Measurements from ENCODE around the gene HIVEP3. TPM values are rescaled to one million over a fixed set of nuclear protein-coding genes. Genes with fewer than 3 reads are reported as not detected.

The HIVEP3 gene
- total and polyA plus RNA-seq, 2 donors (not counting 1 experiment from before 2014, with no cell fraction given), result 2.0 to 5.1 TPM

DNA sequence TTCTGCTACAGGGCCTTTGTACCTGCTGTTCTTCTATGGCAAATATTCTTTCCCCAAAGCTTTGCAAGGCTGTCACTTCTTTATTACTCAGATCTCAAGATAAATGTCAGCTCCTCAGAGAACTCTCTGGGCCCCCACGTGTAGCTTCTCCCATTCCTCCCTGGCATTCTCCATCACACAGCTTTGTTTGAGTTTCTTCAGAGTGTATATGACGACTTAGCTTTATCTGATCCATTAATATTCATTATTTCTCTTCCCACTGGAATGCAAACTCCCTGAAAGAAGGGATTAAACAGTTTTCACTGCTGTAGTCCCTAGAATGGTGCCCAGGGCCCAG lies 259.6 kb downstream of the HIVEP3 start:
- DNase-seq (no peak), ATAC-seq (ENCODE audit: low read depth) (no peak)
- peaks cover 64% of the 10 kb centered on the region for H3K79me2 ChIP-seq (ENCODE audit: control insufficient read depth, insufficient read depth, low read length)
- Mint-ChIP-seq H3K27ac (no peak overlapping the region), H3K4me1 (peaks cover 76% of the 10 kb centered on the region), H3K4me3 (peak overlapping the region; percentile 50), H3K27me3 (no peaks in the 10 kb centered on the region), H3K9me3 (ENCODE audit: insufficient read depth) (no peaks in the 10 kb centered on the region)
- H4K20me1 ChIP-seq (ENCODE audit: control insufficient read depth, insufficient read depth, low read length, poor library complexity, severe bottlenecking), result no peaks in the 10 kb centered on the region
- no peak overlapping the region for H3K4me3 ChIP-seq (ENCODE audit: control extremely low read depth in 1 of 5, extremely low read depth in 1 of 5, insufficient read depth in 1 of 5, low read depth in 2 of 5, low read length in 4 of 5)
- WGBS (ENCODE audit: insufficient coverage), result 67% methylated on average over 2 of the region's 2 CpGs
- H3K4me1 ChIP-seq (ENCODE audit: control insufficient read depth in 2 of 2, insufficient read depth in 2 of 2, low read length in 2 of 2), result peaks cover 31 to 73% of the 10 kb centered on the region in 2 donors
- H2AFZ ChIP-seq (ENCODE audit: insufficient read depth, low read depth, low read length, poor library complexity, severe bottlenecking), result no peak overlapping the region
- CTCF ChIA-PET, result interaction anchor here (0.9 to 1.1 kb wide), 3 partner anchors 13 to 85 kb away, joined by 3 to 4 read pairs (median 3); no protein-coding TSS in a partner anchor
- no peaks in the 10 kb centered on the region for H3K27me3 ChIP-seq (replicated peaks in 1 of 4; ENCODE audit: control extremely low read depth in 1 of 4, control insufficient read depth in 3 of 4, insufficient read depth in 4 of 4, low read length in 3 of 4)
- intact Hi-C loops (cut with micrococcal nuclease), result no loop called here
- H3K36me3 ChIP-seq (replicated peaks in 1 of 2; ENCODE audit: control extremely low read depth in 1 of 2, control insufficient read depth in 1 of 2, extremely low read depth in 1 of 2, insufficient read depth in 2 of 2, low read length in 1 of 2), result no peaks in the 10 kb centered on the region
- no peaks in the 10 kb centered on the region for H3K9me3 ChIP-seq (ENCODE audit: control extremely low read depth in 1 of 3, control insufficient read depth in 2 of 3, insufficient read depth in 1 of 3, low read length in 2 of 3)
- no peak overlapping the region for H3K4me2 ChIP-seq (replicated peaks; ENCODE audit: low read depth, low read length, poor library complexity, severe bottlenecking)
- TF ChIP-seq EZH2 (IDR thresholded peaks at IDR 0.05; ENCODE audit: borderline replicate concordance, insufficient read depth, low read depth, low read length, poor library complexity, severe bottlenecking), result no peak
- TF ChIP-seq, protein P1, sequence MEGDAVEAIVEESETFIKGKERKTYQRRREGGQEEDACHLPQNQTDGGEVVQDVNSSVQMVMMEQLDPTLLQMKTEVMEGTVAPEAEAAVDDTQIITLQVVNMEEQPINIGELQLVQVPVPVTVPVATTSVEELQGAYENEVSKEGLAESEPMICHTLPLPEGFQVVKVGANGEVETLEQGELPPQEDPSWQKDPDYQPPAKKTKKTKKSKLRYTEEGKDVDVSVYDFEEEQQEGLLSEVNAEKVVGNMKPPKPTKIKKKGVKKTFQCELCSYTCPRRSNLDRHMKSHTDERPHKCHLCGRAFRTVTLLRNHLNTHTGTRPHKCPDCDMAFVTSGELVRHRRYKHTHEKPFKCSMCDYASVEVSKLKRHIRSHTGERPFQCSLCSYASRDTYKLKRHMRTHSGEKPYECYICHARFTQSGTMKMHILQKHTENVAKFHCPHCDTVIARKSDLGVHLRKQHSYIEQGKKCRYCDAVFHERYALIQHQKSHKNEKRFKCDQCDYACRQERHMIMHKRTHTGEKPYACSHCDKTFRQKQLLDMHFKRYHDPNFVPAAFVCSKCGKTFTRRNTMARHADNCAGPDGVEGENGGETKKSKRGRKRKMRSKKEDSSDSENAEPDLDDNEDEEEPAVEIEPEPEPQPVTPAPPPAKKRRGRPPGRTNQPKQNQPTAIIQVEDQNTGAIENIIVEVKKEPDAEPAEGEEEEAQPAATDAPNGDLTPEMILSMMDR (IDR thresholded peaks at IDR 0.05), result no peak
- POLR2A ChIA-PET, result no interaction called here
- H3K9ac ChIP-seq (ENCODE audit: low read length), result no peak overlapping the region
- no peak overlapping the region for H3K27ac ChIP-seq (ENCODE audit: low read length in 2 of 2)

- POLR2A ChIA-PET, result interaction anchor here (1.1 to 1.6 kb wide), 2 partner anchors 15 to 18 kb away, joined by 3 to 4 read pairs; no protein-coding TSS in a partner anchor
- peak; percentile 55 for DNase-seq
- 52% methylated on average over 2 of the region's 12 CpGs for WGBS (ENCODE audit: insufficient coverage)
- H3K27me3 Mint-ChIP-seq, result no peaks in the 10 kb centered on the region
- peak overlapping the region; percentile 37 for H3K4me3 Mint-ChIP-seq
- no peaks in the 10 kb centered on the region for H4K20me1 ChIP-seq (ENCODE audit: control insufficient read depth, insufficient read depth, low read length, poor library complexity, severe bottlenecking)
- H3K27ac ChIP-seq (ENCODE audit: low read length in 2 of 2), result no peak overlapping the region
- H3K36me3 ChIP-seq (replicated peaks in 1 of 2; ENCODE audit: control extremely low read depth in 1 of 2, control insufficient read depth in 1 of 2, extremely low read depth in 1 of 2, insufficient read depth in 2 of 2, low read length in 1 of 2), result no peaks in the 10 kb centered on the region
- intact Hi-C loops (cut with micrococcal nuclease), result no loop called here
- no peak for ATAC-seq (ENCODE audit: low read depth)
- peaks cover 33 to 70% of the 10 kb centered on the region in 2 donors for H3K4me1 ChIP-seq (ENCODE audit: control insufficient read depth in 2 of 2, insufficient read depth in 2 of 2, low read length in 2 of 2)
- H2AFZ ChIP-seq (ENCODE audit: insufficient read depth, low read depth, low read length, poor library complexity, severe bottlenecking), result no peak overlapping the region
- H3K9me3 Mint-ChIP-seq (ENCODE audit: insufficient read depth), result no peaks in the 10 kb centered on the region
- no peaks in the 10 kb centered on the region for H3K9me3 ChIP-seq (ENCODE audit: control extremely low read depth in 1 of 3, control insufficient read depth in 2 of 3, insufficient read depth in 1 of 3, low read length in 2 of 3)
- no peak overlapping the region for H3K9ac ChIP-seq (ENCODE audit: low read length)
- CTCF ChIA-PET, result interaction anchor here (0.9 to 1.7 kb wide), 6 partner anchors 14 to 97 kb away, joined by 3 to 4 read pairs (median 4); no protein-coding TSS in a partner anchor
- TF ChIP-seq, protein P1 (IDR thresholded peaks at IDR 0.05), result no peak
- no peak for TF ChIP-seq EZH2 (IDR thresholded peaks at IDR 0.05; ENCODE audit: borderline replicate concordance, insufficient read depth, low read depth, low read length, poor library complexity, severe bottlenecking)
- no peak overlapping the region for H3K27ac Mint-ChIP-seq
- peaks cover 70% of the 10 kb centered on the region for H3K79me2 ChIP-seq (ENCODE audit: control insufficient read depth, insufficient read depth, low read length)
- peaks cover 76% of the 10 kb centered on the region for H3K4me1 Mint-ChIP-seq
- H3K4me2 ChIP-seq (replicated peaks; ENCODE audit: low read depth, low read length, poor library complexity, severe bottlenecking), result peak overlapping the region; percentile 58
- no peak overlapping the region for H3K4me3 ChIP-seq (ENCODE audit: control extremely low read depth in 1 of 5, extremely low read depth in 1 of 5, insufficient read depth in 1 of 5, low read depth in 2 of 5, low read length in 4 of 5)
- H3K27me3 ChIP-seq (replicated peaks in 1 of 4; ENCODE audit: control extremely low read depth in 1 of 4, control insufficient read depth in 3 of 4, insufficient read depth in 4 of 4, low read length in 3 of 4), result no peaks in the 10 kb centered on the region
Observed at GRCh38 chr1:41658431-41659158, 260.1 kb downstream of the HIVEP3 start.
